Heart right ventricle (tissue), 16 donors: ENCODE results near the gene RNF138. TPM values are rescaled to one million over a fixed set of nuclear protein-coding genes. Genes with fewer than 3 reads are reported as not detected.
A peak's percentile ranks its signal among the peaks of the same experiment; 100 is the strongest.

ENCODE experiments used
- ATAC-seq, 8 donors: fragments of 200-7000 bp; cut with Tn5 transposase; one replicate each; pipeline ENCODE4 v1.9.1; 2020; ENCODE audit warnings: mild to moderate bottlenecking in 8 of 8, moderate library complexity in 8 of 8, moderate number of reproducible peaks in 1 of 8
- DNase-seq, 2 donors: peaks; one replicate each; pipeline ENCODE4 v3.0.0-alpha.2; 2020
- H3K27ac ChIP-seq, 10 donors: fragments of 200-600 bp; sonication (generic) in 2 of 10; one replicate each; pipeline versions ENCODE4 v1.5.0 to v1.8.0; 2020 to 2022; ENCODE audit warnings: mild to moderate bottlenecking in 3 of 10
- H3K27me3 ChIP-seq, 7 donors: fragments of 200-600 bp; one replicate each; pipeline ENCODE4 v1.8.0; 2021 to 2022; ENCODE audit warnings: mild to moderate bottlenecking in 2 of 7
- H3K36me3 ChIP-seq, 9 donors: fragments of 200-600 bp; sonication (generic) in 1 of 9; one replicate each; pipeline versions ENCODE4 v1.5.0 to v1.8.0; 2020 to 2022; ENCODE audit warnings: mild to moderate bottlenecking in 2 of 9
- H3K4me1 ChIP-seq, 9 donors: fragments of 200-600 bp; sonication (generic) in 1 of 9; one replicate each; pipeline versions ENCODE4 v1.5.0 to v1.8.0; 2020 to 2022; ENCODE audit warnings: mild to moderate bottlenecking in 4 of 9
- H3K4me3 ChIP-seq, 10 donors: fragments of 200-600 bp; sonication (generic) in 2 of 10; one replicate each; pipeline versions ENCODE4 v1.5.0 to v1.8.0; 2020 to 2022; ENCODE audit warnings: mild to moderate bottlenecking in 7 of 10, moderate library complexity in 2 of 10
- H3K9me3 ChIP-seq, 11 donors: fragments of 200-600 bp in 10 of 11; sonication (generic) in 2 of 11; one replicate each; pipeline versions ENCODE4 v1.5.0 to v1.8.0; 2013 to 2022; ENCODE audit warnings: mild to moderate bottlenecking in 2 of 11, control low read depth in 1 of 11, moderate library complexity in 1 of 11
- WGBS, 2 donors: extraction: QIAGEN DNeasy Blood & Tissue Kit; methylation state at CpG; one replicate each; pipeline ENCODE4 v1.1.7; 2013; ENCODE audit warnings: inconsistent platforms in 1 of 2; 5-methylcytosine and 5-hydroxymethylcytosine counted together
- intact Hi-C, 10 donors: fragments of 100-400 bp; cut with DNase I; formaldehyde crosslinking; loops; one replicate each; pipeline versions ENCODE4 v1.11.1 to v1.14.2; 2022
- long read RNA-seq, 3 donors: library from polyadenylated mRNA; unstranded; transcript quantifications; one replicate each; pipeline ENCODE4 v2.0.0, GENCODE V29; 2020 to 2021
- polyA plus RNA-seq, 2 donors: library from polyadenylated mRNA; stranded (reverse); fragments of 200-250 nt; gene quantifications; one replicate each; pipeline ENCODE4 v1.2.3, GENCODE V29; 2013
- total RNA-seq, 10 donors: library from RNA; stranded (reverse); fragmentation: NEBNext Ultra II Directional in 3 of 10; extraction: Animal tissue kit (Norgen Biotek cat#: 25700) in 3 of 10; gene quantifications; one replicate each; pipeline versions ENCODE4 v1.2.1 to v1.2.4, GENCODE V29; 2021 to 2023
- TF ChIP-seq, protein P1 (sequence below), 9 donors: fragments of 200-600 bp; sonication (generic) in 2 of 9; IDR thresholded peaks; one replicate each; pipeline versions ENCODE4 v1.5.0 to v1.8.0; 2021 to 2022; ENCODE audit warnings: antibody characterized with exemption in 9 of 9, mild to moderate bottlenecking in 5 of 9, moderate library complexity in 1 of 9
- donor health status: Arrhythmogenic right ventricular cardiomyopathy.
- donor health status: ischemic (EF 13 %, LVEDD 7.1; RV severe dilation, severe dysfunction).
- donor health status: healthy with polysubstance abuse.
- donor health status: DM: no; HTN: yes; CAD: no.
- donor health status: DM: no; HTN: no; CAD: no.
- donor health status: ischemic (EF 25% LVEDD 6.9; RV normal size, moderate dysfunction).
- donor health status: ischemic (EF 25% LVEDD 5.7; RV mildly dilated, moderate dysfunction).
- donor health status: healthy.
- donor health status: DM: yes; HTN: yes; CAD: no.
- donor health status: Ischemic cardiomyopathy.
- donor health status: ischemic (EF 35%, LVEDD 5.7; RV mildly dilated, moderate dysfunction).
- donor health status: nonischemic (EF 11% LVEDD 7.7; RV severe dilation, severe dysfunction).
- donor health status: DM: yes; HTN: yes; CAD: no.
- donor health status: PGD.
- donor health status: ischemic (EF 29% LVEDD 5.4; RV normal size, mild dysfunction).
- donor health status: nonischemic (EF 23%, LVEDD 6.1; RV moderate dilation, normal function).

Gene RNF138, protein sequence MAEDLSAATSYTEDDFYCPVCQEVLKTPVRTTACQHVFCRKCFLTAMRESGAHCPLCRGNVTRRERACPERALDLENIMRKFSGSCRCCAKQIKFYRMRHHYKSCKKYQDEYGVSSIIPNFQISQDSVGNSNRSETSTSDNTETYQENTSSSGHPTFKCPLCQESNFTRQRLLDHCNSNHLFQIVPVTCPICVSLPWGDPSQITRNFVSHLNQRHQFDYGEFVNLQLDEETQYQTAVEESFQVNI
- total RNA-seq, result 10 to 100 TPM in 6 of 10 donors, 1 to 10 TPM in 4; 7.7 to 13.7 (median 10.9) TPM
- polyA plus RNA-seq, result 1 to 10 TPM; 5.4 to 6.6 TPM
- long read RNA-seq, donor 1, transcript RNF138-202 (8 exons, 3,570 nt), result major isoform, 8 of 18 reads
- long read RNA-seq, donor 1, partial matches to known transcripts, result 7 of 18 reads
- long read RNA-seq, donor 1, other reads (novel, unspliced or antisense), result 3 of 18 reads
- long read RNA-seq, donor 2, partial matches to known transcripts, result 8 of 11 reads
- long read RNA-seq, donor 2, other reads (novel, unspliced or antisense), result 2 of 11 reads
- long read RNA-seq, donor 3, transcript RNF138-202 (8 exons, 3,570 nt), result major isoform, 20 of 47 reads
- long read RNA-seq, donor 3, partial matches to known transcripts, result 19 of 47 reads
- long read RNA-seq, donor 3, other reads (novel, unspliced or antisense), result 6 of 47 reads

- peak; percentile 67 to 89 (median 82) for ATAC-seq
- Histone ChIP-seq H3K36me3 (peaks cover 0 to 19% (median 4%) of the 10 kb centered on the region in 9 donors), H3K27me3 (no peaks in the 10 kb centered on the region), H3K9me3 (no peaks in the 10 kb centered on the region), H3K4me3 (peak within 1 kb of the TSS; percentile 49 to 96 (median 84)), H3K4me1 (peaks cover 0 to 45% (median 31%) of the 10 kb centered on the region in 9 donors), H3K27ac (peak within 1 kb of the TSS; percentile 99 to 100 (median 99))
- intact Hi-C loops, result loop anchor here in 6 of 10 donors (1.0 to 10.0 kb wide), 5 partner anchors 74 to 150 kb away; partner anchors contain the start of genes TRAPPC8 (in 5 of the 6) and RNF125 (in 2 of the 6)
- peak; percentile 86 to 87 for DNase-seq
- WGBS, 2 donors, result 1% methylated on average over 70 to 75 of the region's 75 CpGs
- TF ChIP-seq, protein P1, sequence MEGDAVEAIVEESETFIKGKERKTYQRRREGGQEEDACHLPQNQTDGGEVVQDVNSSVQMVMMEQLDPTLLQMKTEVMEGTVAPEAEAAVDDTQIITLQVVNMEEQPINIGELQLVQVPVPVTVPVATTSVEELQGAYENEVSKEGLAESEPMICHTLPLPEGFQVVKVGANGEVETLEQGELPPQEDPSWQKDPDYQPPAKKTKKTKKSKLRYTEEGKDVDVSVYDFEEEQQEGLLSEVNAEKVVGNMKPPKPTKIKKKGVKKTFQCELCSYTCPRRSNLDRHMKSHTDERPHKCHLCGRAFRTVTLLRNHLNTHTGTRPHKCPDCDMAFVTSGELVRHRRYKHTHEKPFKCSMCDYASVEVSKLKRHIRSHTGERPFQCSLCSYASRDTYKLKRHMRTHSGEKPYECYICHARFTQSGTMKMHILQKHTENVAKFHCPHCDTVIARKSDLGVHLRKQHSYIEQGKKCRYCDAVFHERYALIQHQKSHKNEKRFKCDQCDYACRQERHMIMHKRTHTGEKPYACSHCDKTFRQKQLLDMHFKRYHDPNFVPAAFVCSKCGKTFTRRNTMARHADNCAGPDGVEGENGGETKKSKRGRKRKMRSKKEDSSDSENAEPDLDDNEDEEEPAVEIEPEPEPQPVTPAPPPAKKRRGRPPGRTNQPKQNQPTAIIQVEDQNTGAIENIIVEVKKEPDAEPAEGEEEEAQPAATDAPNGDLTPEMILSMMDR (IDR thresholded peaks at IDR 0.05), result no peak
Measured at GRCh38 chr18:32091724-32092421, at the start of gene RNF138. Gene RNF138 (plus strand): TSS chr18:32091874. CDS start chr18:32092777, 903 bp downstream.

- no peak for ATAC-seq
- H3K4me3 ChIP-seq, result peak overlapping the region in 1 of 10 donors; percentile 11
- peak overlapping the region in 1 of 10 donors; percentile 66 for H3K27ac ChIP-seq
- H3K9me3 ChIP-seq, result no peaks in the 10 kb centered on the region
- H3K36me3 ChIP-seq, result peaks cover 0 to 56% (median 0%) of the 10 kb centered on the region in 9 donors
- no peak for DNase-seq
- no peaks in the 10 kb centered on the region for H3K27me3 ChIP-seq
- TF ChIP-seq, protein P1 (IDR thresholded peaks at IDR 0.05), result no peak
- H3K4me1 ChIP-seq, result peaks cover 0 to 55% (median 0%) of the 10 kb centered on the region in 9 donors
- intact Hi-C loops, result loop anchor here in 1 of 10 donors (10.0 kb wide), 1 partner anchor 58 kb away; no protein-coding TSS in a partner anchor
Measured at GRCh38 chr18:32042337-32042736, 49.3 kb upstream of the RNF138 start.

DNA sequence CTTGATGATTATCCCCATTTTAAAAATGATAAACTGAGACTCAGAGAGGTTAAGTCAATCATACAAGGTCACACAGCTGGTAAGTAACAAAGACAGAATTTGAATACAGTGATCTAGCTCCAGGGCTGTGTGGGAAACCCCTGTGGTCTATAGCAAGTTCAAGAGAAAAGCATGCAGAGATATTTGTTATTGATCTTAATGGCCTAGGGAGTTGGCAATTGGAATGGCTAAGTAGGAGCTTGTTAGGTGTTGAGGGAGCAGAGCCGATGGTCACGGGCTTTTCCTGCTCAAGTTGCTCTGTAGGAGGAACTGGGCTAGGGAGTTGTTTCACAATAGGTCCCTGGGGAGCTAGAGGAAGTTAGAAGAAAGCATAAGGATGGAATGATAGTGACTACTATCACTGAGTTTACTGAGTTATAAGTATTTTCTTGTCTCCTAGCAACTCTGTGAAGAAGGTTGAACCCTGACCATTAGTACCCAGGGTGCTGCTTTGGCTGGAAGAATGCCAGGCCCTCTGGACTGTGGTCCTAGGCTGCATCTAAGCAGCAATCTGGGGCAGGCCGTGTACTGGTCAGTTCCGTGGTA lies 43.1 kb upstream of the RNF138 start:
- intact Hi-C loops, result loop anchor here in 1 of 10 donors (10.0 kb wide), 1 partner anchor 64 kb away; no protein-coding TSS in a partner anchor
- no peaks in the 10 kb centered on the region for H3K27me3 ChIP-seq
- peaks cover 0 to 41% (median 22%) of the 10 kb centered on the region in 9 donors for H3K4me1 ChIP-seq
- TF ChIP-seq, protein P1 (IDR thresholded peaks at IDR 0.05), result no peak
- peak overlapping the region in 7 of 10 donors; percentile 27 to 82 (median 48) for H3K27ac ChIP-seq
- 49 to 56% methylated on average over 4 of the region's 4 CpGs for WGBS, 2 donors
- peaks cover 0 to 33% (median 0%) of the 10 kb centered on the region in 9 donors for H3K36me3 ChIP-seq
- no peak overlapping the region for H3K4me3 ChIP-seq
- no peaks in the 10 kb centered on the region for H3K9me3 ChIP-seq
- DNase-seq (peak; percentile 35 to 36), ATAC-seq (peak; percentile 70 to 93 (median 88))
